ENCODE data around the gene LMBR1L. TPM values are rescaled to one million over a fixed set of nuclear protein-coding genes. Genes with fewer than 3 reads are reported as not detected.

LMBR1L gene
- total and polyA plus RNA-seq, 2 of the 13 experiments (the other 11 are each of a cell fraction or from before 2014, with no cell fraction given), result 12.2 to 65.9 TPM

DNA sequence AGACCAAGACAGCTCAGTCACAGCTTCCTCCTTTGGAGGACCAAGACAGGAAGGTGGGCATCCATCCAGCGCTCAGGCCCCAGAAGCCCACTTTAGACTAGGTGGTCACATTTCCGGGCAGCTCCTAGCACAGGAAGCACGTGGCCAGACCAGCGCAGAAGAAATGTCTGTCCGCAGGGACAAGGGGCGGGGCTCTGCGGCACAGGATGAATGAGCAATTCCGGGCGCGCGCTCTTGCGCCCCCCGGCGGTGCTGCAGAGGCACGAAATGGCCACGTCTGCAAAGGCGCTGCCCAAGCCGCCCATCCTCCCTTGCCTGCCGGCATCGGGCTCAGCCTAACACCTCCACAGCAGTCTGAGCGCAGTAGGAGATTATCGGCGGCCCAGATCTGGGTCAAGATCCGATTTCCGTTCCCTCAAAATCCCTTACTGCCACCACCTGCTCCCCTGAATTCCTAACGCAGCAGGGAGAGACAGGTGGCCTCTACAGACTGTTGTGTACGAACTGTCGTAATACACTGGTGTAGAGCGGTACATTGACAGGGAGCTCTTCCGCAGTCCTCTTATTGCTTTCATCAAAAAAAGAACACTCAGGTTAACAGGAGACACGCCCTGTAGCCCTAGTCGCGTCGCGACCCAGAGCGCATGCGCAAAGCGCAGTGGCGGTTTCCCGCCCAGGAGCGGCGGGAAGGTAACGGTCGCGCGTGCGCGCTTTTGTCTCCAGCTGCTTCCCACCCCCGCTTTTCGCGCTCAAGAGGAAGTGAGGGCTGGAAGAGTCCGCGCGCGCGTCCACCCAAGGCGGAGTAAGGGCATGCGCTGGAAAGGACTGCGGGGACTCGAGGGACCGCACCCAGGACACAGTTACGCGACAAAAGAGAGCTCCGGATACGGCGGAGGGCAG lies 19.8 kb upstream of the LMBR1L start (continued):
- TF ChIP-seq, protein P1, sequence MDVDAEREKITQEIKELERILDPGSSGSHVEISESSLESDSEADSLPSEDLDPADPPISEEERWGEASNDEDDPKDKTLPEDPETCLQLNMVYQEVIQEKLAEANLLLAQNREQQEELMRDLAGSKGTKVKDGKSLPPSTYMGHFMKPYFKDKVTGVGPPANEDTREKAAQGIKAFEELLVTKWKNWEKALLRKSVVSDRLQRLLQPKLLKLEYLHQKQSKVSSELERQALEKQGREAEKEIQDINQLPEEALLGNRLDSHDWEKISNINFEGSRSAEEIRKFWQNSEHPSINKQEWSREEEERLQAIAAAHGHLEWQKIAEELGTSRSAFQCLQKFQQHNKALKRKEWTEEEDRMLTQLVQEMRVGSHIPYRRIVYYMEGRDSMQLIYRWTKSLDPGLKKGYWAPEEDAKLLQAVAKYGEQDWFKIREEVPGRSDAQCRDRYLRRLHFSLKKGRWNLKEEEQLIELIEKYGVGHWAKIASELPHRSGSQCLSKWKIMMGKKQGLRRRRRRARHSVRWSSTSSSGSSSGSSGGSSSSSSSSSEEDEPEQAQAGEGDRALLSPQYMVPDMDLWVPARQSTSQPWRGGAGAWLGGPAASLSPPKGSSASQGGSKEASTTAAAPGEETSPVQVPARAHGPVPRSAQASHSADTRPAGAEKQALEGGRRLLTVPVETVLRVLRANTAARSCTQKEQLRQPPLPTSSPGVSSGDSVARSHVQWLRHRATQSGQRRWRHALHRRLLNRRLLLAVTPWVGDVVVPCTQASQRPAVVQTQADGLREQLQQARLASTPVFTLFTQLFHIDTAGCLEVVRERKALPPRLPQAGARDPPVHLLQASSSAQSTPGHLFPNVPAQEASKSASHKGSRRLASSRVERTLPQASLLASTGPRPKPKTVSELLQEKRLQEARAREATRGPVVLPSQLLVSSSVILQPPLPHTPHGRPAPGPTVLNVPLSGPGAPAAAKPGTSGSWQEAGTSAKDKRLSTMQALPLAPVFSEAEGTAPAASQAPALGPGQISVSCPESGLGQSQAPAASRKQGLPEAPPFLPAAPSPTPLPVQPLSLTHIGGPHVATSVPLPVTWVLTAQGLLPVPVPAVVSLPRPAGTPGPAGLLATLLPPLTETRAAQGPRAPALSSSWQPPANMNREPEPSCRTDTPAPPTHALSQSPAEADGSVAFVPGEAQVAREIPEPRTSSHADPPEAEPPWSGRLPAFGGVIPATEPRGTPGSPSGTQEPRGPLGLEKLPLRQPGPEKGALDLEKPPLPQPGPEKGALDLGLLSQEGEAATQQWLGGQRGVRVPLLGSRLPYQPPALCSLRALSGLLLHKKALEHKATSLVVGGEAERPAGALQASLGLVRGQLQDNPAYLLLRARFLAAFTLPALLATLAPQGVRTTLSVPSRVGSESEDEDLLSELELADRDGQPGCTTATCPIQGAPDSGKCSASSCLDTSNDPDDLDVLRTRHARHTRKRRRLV (CRISPR knock-in tag; IDR thresholded peaks at IDR 0.05), result peak; percentile 93
- TF ChIP-seq, protein P2, sequence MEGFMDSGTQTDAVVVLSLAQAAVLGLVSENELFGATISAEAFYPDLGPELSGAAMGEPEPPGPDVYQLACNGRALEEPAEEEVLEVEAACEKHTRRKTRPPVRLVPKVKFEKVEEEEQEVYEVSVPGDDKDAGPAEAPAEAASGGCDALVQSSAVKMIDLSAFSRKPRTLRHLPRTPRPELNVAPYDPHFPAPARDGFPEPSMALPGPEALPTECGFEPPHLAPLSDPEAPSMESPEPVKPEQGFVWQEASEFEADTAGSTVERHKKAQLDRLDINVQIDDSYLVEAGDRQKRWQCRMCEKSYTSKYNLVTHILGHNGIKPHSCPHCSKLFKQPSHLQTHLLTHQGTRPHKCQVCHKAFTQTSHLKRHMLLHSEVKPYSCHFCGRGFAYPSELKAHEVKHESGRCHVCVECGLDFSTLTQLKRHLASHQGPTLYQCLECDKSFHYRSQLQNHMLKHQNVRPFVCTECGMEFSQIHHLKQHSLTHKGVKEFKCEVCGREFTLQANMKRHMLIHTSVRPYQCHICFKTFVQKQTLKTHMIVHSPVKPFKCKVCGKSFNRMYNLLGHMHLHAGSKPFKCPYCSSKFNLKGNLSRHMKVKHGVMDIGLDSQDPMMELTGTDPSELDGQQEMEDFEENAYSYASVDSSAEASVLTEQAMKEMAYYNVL (CRISPR knock-in tag; IDR thresholded peaks at IDR 0.05; ENCODE audit: borderline replicate concordance), result peak; percentile 61; the same call in 1 of the 2 replicates
- TF ChIP-seq, protein P3, sequence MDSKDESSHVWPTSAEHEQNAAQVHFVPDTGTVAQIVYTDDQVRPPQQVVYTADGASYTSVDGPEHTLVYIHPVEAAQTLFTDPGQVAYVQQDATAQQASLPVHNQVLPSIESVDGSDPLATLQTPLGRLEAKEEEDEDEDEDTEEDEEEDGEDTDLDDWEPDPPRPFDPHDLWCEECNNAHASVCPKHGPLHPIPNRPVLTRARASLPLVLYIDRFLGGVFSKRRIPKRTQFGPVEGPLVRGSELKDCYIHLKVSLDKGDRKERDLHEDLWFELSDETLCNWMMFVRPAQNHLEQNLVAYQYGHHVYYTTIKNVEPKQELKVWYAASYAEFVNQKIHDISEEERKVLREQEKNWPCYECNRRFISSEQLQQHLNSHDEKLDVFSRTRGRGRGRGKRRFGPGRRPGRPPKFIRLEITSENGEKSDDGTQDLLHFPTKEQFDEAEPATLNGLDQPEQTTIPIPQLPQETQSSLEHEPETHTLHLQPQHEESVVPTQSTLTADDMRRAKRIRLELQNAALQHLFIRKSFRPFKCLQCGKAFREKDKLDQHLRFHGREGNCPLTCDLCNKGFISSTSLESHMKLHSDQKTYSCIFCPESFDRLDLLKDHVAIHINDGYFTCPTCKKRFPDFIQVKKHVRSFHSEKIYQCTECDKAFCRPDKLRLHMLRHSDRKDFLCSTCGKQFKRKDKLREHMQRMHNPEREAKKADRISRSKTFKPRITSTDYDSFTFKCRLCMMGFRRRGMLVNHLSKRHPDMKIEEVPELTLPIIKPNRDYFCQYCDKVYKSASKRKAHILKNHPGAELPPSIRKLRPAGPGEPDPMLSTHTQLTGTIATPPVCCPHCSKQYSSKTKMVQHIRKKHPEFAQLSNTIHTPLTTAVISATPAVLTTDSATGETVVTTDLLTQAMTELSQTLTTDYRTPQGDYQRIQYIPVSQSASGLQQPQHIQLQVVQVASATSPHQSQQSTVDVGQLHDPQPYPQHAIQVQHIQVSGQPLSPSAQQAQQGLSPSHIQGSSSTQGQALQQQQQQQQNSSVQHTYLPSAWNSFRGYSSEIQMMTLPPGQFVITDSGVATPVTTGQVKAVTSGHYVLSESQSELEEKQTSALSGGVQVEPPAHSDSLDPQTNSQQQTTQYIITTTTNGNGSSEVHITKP (CRISPR knock-in tag; IDR thresholded peaks at IDR 0.05; ENCODE audit: low read depth), result 0 out of 2 replicates have a peak, but pooled peaks have one; percentile 51
- TF ChIP-seq SRY (CRISPR knock-in tag; IDR thresholded peaks at IDR 0.05), result 0 out of 2 replicates have a peak, but pooled peaks have one; percentile 52
- TF ChIP-seq, protein P4, sequence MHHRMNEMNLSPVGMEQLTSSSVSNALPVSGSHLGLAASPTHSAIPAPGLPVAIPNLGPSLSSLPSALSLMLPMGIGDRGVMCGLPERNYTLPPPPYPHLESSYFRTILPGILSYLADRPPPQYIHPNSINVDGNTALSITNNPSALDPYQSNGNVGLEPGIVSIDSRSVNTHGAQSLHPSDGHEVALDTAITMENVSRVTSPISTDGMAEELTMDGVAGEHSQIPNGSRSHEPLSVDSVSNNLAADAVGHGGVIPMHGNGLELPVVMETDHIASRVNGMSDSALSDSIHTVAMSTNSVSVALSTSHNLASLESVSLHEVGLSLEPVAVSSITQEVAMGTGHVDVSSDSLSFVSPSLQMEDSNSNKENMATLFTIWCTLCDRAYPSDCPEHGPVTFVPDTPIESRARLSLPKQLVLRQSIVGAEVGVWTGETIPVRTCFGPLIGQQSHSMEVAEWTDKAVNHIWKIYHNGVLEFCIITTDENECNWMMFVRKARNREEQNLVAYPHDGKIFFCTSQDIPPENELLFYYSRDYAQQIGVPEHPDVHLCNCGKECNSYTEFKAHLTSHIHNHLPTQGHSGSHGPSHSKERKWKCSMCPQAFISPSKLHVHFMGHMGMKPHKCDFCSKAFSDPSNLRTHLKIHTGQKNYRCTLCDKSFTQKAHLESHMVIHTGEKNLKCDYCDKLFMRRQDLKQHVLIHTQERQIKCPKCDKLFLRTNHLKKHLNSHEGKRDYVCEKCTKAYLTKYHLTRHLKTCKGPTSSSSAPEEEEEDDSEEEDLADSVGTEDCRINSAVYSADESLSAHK (CRISPR knock-in tag; IDR thresholded peaks at IDR 0.05; ENCODE audit: borderline replicate concordance), result peak; percentile 75; the same call in 1 of the 2 replicates
- TF ChIP-seq, protein P5, sequence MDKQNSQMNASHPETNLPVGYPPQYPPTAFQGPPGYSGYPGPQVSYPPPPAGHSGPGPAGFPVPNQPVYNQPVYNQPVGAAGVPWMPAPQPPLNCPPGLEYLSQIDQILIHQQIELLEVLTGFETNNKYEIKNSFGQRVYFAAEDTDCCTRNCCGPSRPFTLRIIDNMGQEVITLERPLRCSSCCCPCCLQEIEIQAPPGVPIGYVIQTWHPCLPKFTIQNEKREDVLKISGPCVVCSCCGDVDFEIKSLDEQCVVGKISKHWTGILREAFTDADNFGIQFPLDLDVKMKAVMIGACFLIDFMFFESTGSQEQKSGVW (CRISPR knock-in tag; IDR thresholded peaks at IDR 0.05; ENCODE audit: borderline replicate concordance), result peak; percentile 3; the same call in 1 of the 2 replicates
- TF ChIP-seq IRF2 (CRISPR knock-in tag; IDR thresholded peaks at IDR 0.05), result 0 out of 2 replicates have a peak, but pooled peaks have one; percentile 12
- no peak for TF ChIP-seq ATRX (CRISPR knock-in tag; IDR thresholded peaks at IDR 0.05; ENCODE audit: borderline replicate concordance)
- TF ChIP-seq ZNF121 (CRISPR knock-in tag; IDR thresholded peaks at IDR 0.05), result no peak; the same call in 1 of the 2 replicates
- no peak for TF ChIP-seq ATM (IDR thresholded peaks at IDR 0.05; ENCODE audit: borderline replicate concordance)
- no peak for TF ChIP-seq FOSL1 (CRISPR knock-in tag; IDR thresholded peaks at IDR 0.05; ENCODE audit: borderline replicate concordance)
- TF ChIP-seq ZNF207 (IDR thresholded peaks at IDR 0.05; ENCODE audit: borderline replicate concordance), result no peak
